Smooth muscle cell (in vitro differentiated cells): ENCODE measurements around the gene HDAC4. TPM values are rescaled to one million over a fixed set of nuclear protein-coding genes. Genes with fewer than 3 reads are reported as not detected.

Source experiments
- DNase-seq: peaks from one replicate; lab custom pipeline; 2025; ENCODE audit not compliant: unreplicated experiment; lab: John Stamatoyannopoulos, UW
- H2AFZ ChIP-seq: fragments of 200-600 bp; sonication (generic); 2 replicates; pipeline ENCODE4 v1.6.0; 2016; ENCODE audit warnings: antibody characterized with exemption, low read depth, mild to moderate bottlenecking
- H3F3A ChIP-seq: fragments of 200-600 bp; sonication (generic); 2 replicates; pipeline ENCODE4 v1.6.0; 2017; ENCODE audit warnings: antibody characterized with exemption, low read depth
- H3K27ac ChIP-seq: fragments of 200-600 bp; sonication (generic); 2 replicates; pipeline ENCODE4 v1.5.1; 2016; ENCODE audit warnings: low read depth, mild to moderate bottlenecking
- H3K27me3 ChIP-seq: fragments of 200-600 bp; sonication (generic); 2 replicates; pipeline ENCODE4 v1.6.1; 2016; ENCODE audit warnings: low read depth, mild to moderate bottlenecking
- H3K36me3 ChIP-seq: fragments of 200-600 bp; sonication (generic); 2 replicates; pipeline ENCODE4 v1.5.1; 2016; ENCODE audit warnings: low read depth
- H3K4me1 ChIP-seq: fragments of 200-600 bp; sonication (generic); 2 replicates; pipeline ENCODE4 v1.5.1; 2016; ENCODE audit warnings: low read depth
- H3K4me2 ChIP-seq: fragments of 200-600 bp; sonication (generic); 2 replicates; pipeline ENCODE4 v1.6.0; 2016; ENCODE audit warnings: mild to moderate bottlenecking
- H3K4me3 ChIP-seq: fragments of 200-600 bp; sonication (generic); 2 replicates; pipeline ENCODE4 v1.5.1; 2016; ENCODE audit warnings: mild to moderate bottlenecking
- H3K79me2 ChIP-seq: fragments of 200-600 bp; sonication (generic); 2 replicates; pipeline ENCODE4 v1.6.0; 2016; ENCODE audit warnings: low read depth, mild to moderate bottlenecking
- H3K9ac ChIP-seq: fragments of 200-600 bp; sonication (generic); 2 replicates; pipeline ENCODE4 v1.6.0; 2016; ENCODE audit warnings: low read depth
- H3K9me3 ChIP-seq: fragments of 200-600 bp; sonication (generic); replicated peaks from 2 replicates; pipeline ENCODE4 v1.5.1; 2016; ENCODE audit warnings: low read depth
- H4K20me1 ChIP-seq: fragments of 200-600 bp; sonication (generic); 2 replicates; pipeline ENCODE4 v1.6.0; 2016; ENCODE audit warnings: low read depth
- CTCF ChIP-seq: fragments of 200-600 bp; sonication (generic); IDR thresholded peaks from 2 replicates; pipeline ENCODE4 v1.5.1; 2017; ENCODE audit warnings: borderline replicate concordance, mild to moderate bottlenecking, antibody characterized with exemption; ENCODE audit not compliant: insufficient read depth, poor library complexity, severe bottlenecking
- WGBS: methylation state at CpG from one replicate; pipeline ENCODE4 v1.1.7; 2016; ENCODE audit warnings: low lambda C conversion rate; 5-methylcytosine and 5-hydroxymethylcytosine counted together
- polyA plus RNA-seq: library from polyadenylated mRNA; unstranded; fragments of >200 nt; fragmentation: Nextera tagmentation; extraction: Ambion mirVana; gene quantifications from 2 replicates; pipeline ENCODE4 v1.2.1, GENCODE V29; 2016
- total RNA-seq: library from RNA; depleted of rRNA; stranded (reverse); fragments of >200 nt; gene quantifications from 2 replicates; pipeline ENCODE4 v1.2.3, GENCODE V29; 2014

HDAC4 gene
- total and polyA plus RNA-seq, 2 experiments from 2014 or later = 6.2 to 35.7 TPM

GRCh38 chr2:239399921-239400595 is 762 bp downstream of the HDAC4 start:
- no peaks in the 10 kb centered on the region for H3F3A ChIP-seq
- H3K79me2 ChIP-seq = peaks cover 50% of the 10 kb centered on the region
- peaks cover 48% of the 10 kb centered on the region for H4K20me1 ChIP-seq
- peak overlapping the region; percentile 94 for H3K4me2 ChIP-seq
- H3K4me3 ChIP-seq = peak overlapping the region; percentile 66
- H3K27ac ChIP-seq = no peak overlapping the region
- DNase-seq = no peak
- H3K9ac ChIP-seq = peak overlapping the region; percentile 46
- no peaks in the 10 kb centered on the region for H3K36me3 ChIP-seq
- H2AFZ ChIP-seq = no peak overlapping the region
- under 1% methylated on average over 14 of the region's 87 CpGs for WGBS
- H3K9me3 ChIP-seq = no peaks in the 10 kb centered on the region
- TF ChIP-seq CTCF = no peak
- peaks cover 12% of the 10 kb centered on the region for H3K4me1 ChIP-seq
- no peaks in the 10 kb centered on the region for H3K27me3 ChIP-seq

- no peaks in the 10 kb centered on the region for H3K36me3 ChIP-seq
- peaks cover 52% of the 10 kb centered on the region for H3K79me2 ChIP-seq
- TF ChIP-seq CTCF = no peak
- no peak overlapping the region for H2AFZ ChIP-seq
- peak overlapping the region; percentile 46 for H3K9ac ChIP-seq
- no peak for DNase-seq
- WGBS = 16% methylated on average over 8 of the region's 8 CpGs
- H3K9me3 ChIP-seq = no peaks in the 10 kb centered on the region
- H3F3A ChIP-seq = no peaks in the 10 kb centered on the region
- H3K4me2 ChIP-seq = peak overlapping the region; percentile 94
- H3K4me1 ChIP-seq = peaks cover 12% of the 10 kb centered on the region
- peak overlapping the region; percentile 66 for H3K4me3 ChIP-seq
- peak overlapping the region; percentile 23 for H3K27ac ChIP-seq
- no peaks in the 10 kb centered on the region for H3K27me3 ChIP-seq
- peaks cover 54% of the 10 kb centered on the region for H4K20me1 ChIP-seq
These were observed 1.3 kb downstream of the HDAC4 start for GRCh38 chr2:239399433-239399920.

GRCh38 chr2:239398521-239398921 is 2.3 kb downstream of the HDAC4 start:
- Histone ChIP-seq H3K4me2 (peak overlapping the region; percentile 94), H4K20me1 (peaks cover 64% of the 10 kb centered on the region), H3K27me3 (no peaks in the 10 kb centered on the region), H3F3A (no peaks in the 10 kb centered on the region), H2AFZ (no peak overlapping the region), H3K36me3 (no peaks in the 10 kb centered on the region), H3K4me1 (peaks cover 12% of the 10 kb centered on the region), H3K27ac (no peak overlapping the region), H3K9me3 (no peaks in the 10 kb centered on the region), H3K4me3 (peak overlapping the region; percentile 66), H3K79me2 (peaks cover 61% of the 10 kb centered on the region), H3K9ac (no peak overlapping the region)
- TF ChIP-seq CTCF = no peak
- WGBS = 75% methylated on average over 10 of the region's 10 CpGs
- DNase-seq = no peak
